Vagina (tissue), 2 donors: ENCODE measurements around the gene POPDC3. TPM values are rescaled to one million over a fixed set of nuclear protein-coding genes. Genes with fewer than 3 reads are reported as not detected.

Experiments used
- DNase-seq, 2 donors: peaks; one replicate each; pipeline ENCODE4 v3.0.0-alpha.2; 2017; ENCODE audit errors: extremely low spot score in 2 of 2
- H3K27ac ChIP-seq: fragments of 200-600 bp; sonication (generic); one replicate; pipeline ENCODE4 v1.5.1; 2019
- H3K27me3 ChIP-seq: fragments of 200-600 bp; sonication (generic); one replicate; pipeline ENCODE4 v1.5.1; 2019
- H3K36me3 ChIP-seq, 2 donors: fragments of 200-600 bp; sonication (generic); one replicate each; pipeline ENCODE4 v1.5.1; 2017 to 2019
- H3K4me1 ChIP-seq: fragments of 200-600 bp; sonication (generic); one replicate; pipeline ENCODE4 v1.5.1; 2019
- H3K4me3 ChIP-seq, 2 donors: fragments of 200-600 bp; sonication (generic); 1 replicate in 1 of 2; 2 replicates in 1 of 2; pipeline ENCODE4 v1.5.1; 2016 to 2019
- H3K9me3 ChIP-seq: fragments of 200-600 bp; sonication (generic); one replicate; pipeline ENCODE4 v1.5.1; 2019
- CTCF ChIP-seq, 3 experiments: fragments of 450-650 bp in 2 of 3; fragments of 200-600 bp in 1 of 3; sonication (generic) in 1 of 3; IDR thresholded peaks; one replicate each; pipeline ENCODE4 v1.5.1; 2017 to 2019; ENCODE audit warnings: antibody characterized with exemption in 3 of 3, mild to moderate bottlenecking in 2 of 3, moderate library complexity in 2 of 3
- POLR2A ChIP-seq, 2 donors: fragments of 450-650 bp; IDR thresholded peaks; one replicate each; pipeline ENCODE4 v1.6.1; 2017; ENCODE audit warnings: antibody characterized with exemption in 2 of 2, mild to moderate bottlenecking in 2 of 2, moderate library complexity in 2 of 2
- POLR2AphosphoS5 ChIP-seq, 2 donors: sonication (generic); formaldehyde crosslinking; IDR thresholded peaks; one replicate each; pipeline ENCODE4 v1.9.0; 2017; ENCODE audit warnings: antibody characterized with exemption in 2 of 2, mild to moderate bottlenecking in 2 of 2, low read depth in 1 of 2; ENCODE audit not compliant: insufficient read depth in 1 of 2
- intact Hi-C: fragments of 100-400 bp; cut with DNase I; formaldehyde crosslinking; loops from one replicate; pipeline ENCODE4 v1.15.1; 2023
- total RNA-seq: library from RNA; depleted of rRNA; stranded (reverse); fragments of >200 nt; gene quantifications from one replicate; pipeline ENCODE4 v1.2.3, GENCODE V29; 2016

Gene POPDC3
- total RNA-seq, 1 donor from 2014 or later = not detected

GRCh38 chr6:105122717-105123116 is 57.1 kb downstream of the POPDC3 start:
- intact Hi-C loops = no loop called here
- Histone ChIP-seq H3K4me3 (no peak overlapping the region), H3K27ac (no peak overlapping the region), H3K27me3 (no peaks in the 10 kb centered on the region), H3K4me1 (peaks cover 4% of the 10 kb centered on the region), H3K9me3 (no peaks in the 10 kb centered on the region), H3K36me3 (no peaks in the 10 kb centered on the region)
- TF ChIP-seq CTCF (IDR thresholded peaks at IDR 0.05) (no peak), POLR2A (IDR thresholded peaks at IDR 0.05) (no peak), POLR2AphosphoS5 (IDR thresholded peaks at IDR 0.05; ENCODE audit: insufficient read depth in 1 of 2, low read depth in 1 of 2) (no peak)
- no peak for DNase-seq

GRCh38 chr6:105121981-105122380 is 57.8 kb downstream of the POPDC3 start:
- H3K9me3 ChIP-seq = no peaks in the 10 kb centered on the region
- DNase-seq = no peak
- no peaks in the 10 kb centered on the region for H3K36me3 ChIP-seq
- H3K4me3 ChIP-seq = no peak overlapping the region
- H3K27me3 ChIP-seq = no peaks in the 10 kb centered on the region
- TF ChIP-seq CTCF (IDR thresholded peaks at IDR 0.05) = no peak
- H3K4me1 ChIP-seq = peaks cover 4% of the 10 kb centered on the region
- no peak overlapping the region for H3K27ac ChIP-seq
- intact Hi-C loops = no loop called here

GRCh38 chr6:105120570-105120969 is 59.2 kb downstream of the POPDC3 start:
- no peaks in the 10 kb centered on the region for H3K36me3 ChIP-seq
- intact Hi-C loops = no loop called here

GRCh38 chr6:105116150-105116549 is 63.7 kb downstream of the POPDC3 start:
- no peak for TF ChIP-seq CTCF (IDR thresholded peaks at IDR 0.05)
- TF ChIP-seq POLR2A (IDR thresholded peaks at IDR 0.05) = no peak
- TF ChIP-seq POLR2AphosphoS5 (IDR thresholded peaks at IDR 0.05; ENCODE audit: insufficient read depth in 1 of 2, low read depth in 1 of 2) = no peak
- intact Hi-C loops = no loop called here

More at GRCh38 chr6:105120570-105120969, 59.2 kb downstream of the POPDC3 start:
- DNase-seq = no peak
- TF ChIP-seq CTCF (IDR thresholded peaks at IDR 0.05) = no peak
- TF ChIP-seq POLR2AphosphoS5 (IDR thresholded peaks at IDR 0.05; ENCODE audit: insufficient read depth in 1 of 2, low read depth in 1 of 2) = no peak
- no peak for TF ChIP-seq POLR2A (IDR thresholded peaks at IDR 0.05)
- Histone ChIP-seq H3K4me3 (no peak overlapping the region), H3K27ac (no peak overlapping the region), H3K27me3 (no peaks in the 10 kb centered on the region), H3K4me1 (peaks cover 4% of the 10 kb centered on the region), H3K9me3 (no peaks in the 10 kb centered on the region)

GRCh38 chr6:105113422-105113821 is 66.4 kb downstream of the POPDC3 start:
- Histone ChIP-seq H3K27me3 (no peaks in the 10 kb centered on the region), H3K4me3 (no peak overlapping the region), H3K9me3 (no peaks in the 10 kb centered on the region), H3K4me1 (no peaks in the 10 kb centered on the region), H3K27ac (no peak overlapping the region), H3K36me3 (no peaks in the 10 kb centered on the region)
- no peak for DNase-seq
- no peak for TF ChIP-seq POLR2A (IDR thresholded peaks at IDR 0.05)
- no peak for TF ChIP-seq CTCF (IDR thresholded peaks at IDR 0.05)
- no peak for TF ChIP-seq POLR2AphosphoS5 (IDR thresholded peaks at IDR 0.05; ENCODE audit: insufficient read depth in 1 of 2, low read depth in 1 of 2)
- intact Hi-C loops = no loop called here

More at GRCh38 chr6:105116150-105116549, 63.7 kb downstream of the POPDC3 start:
- Histone ChIP-seq H3K27ac (no peak overlapping the region), H3K4me1 (no peaks in the 10 kb centered on the region), H3K4me3 (no peak overlapping the region), H3K36me3 (no peaks in the 10 kb centered on the region), H3K9me3 (no peaks in the 10 kb centered on the region), H3K27me3 (no peaks in the 10 kb centered on the region)
- no peak for DNase-seq
